Measurements from ENCODE around the gene KRTAP10-3. TPM values are rescaled to one million over a fixed set of nuclear protein-coding genes. Genes with fewer than 3 reads are reported as not detected.

KRTAP10-3 gene
- total RNA-seq, 3 donors from 2014 or later (not counting 1 experiment from before 2014, with no cell fraction given): not detected

GRCh38 chr21:44579833-44580144 lies 21.2 kb upstream of the KRTAP10-3 start:
- WGBS (ENCODE audit: insufficient coverage): 74% methylated on average over 7 of the region's 7 CpGs
- H3K9me3 Mint-ChIP-seq: peaks cover 2 to 18% of the 10 kb centered on the region in 2 donors

GRCh38 chr21:44579056-44579832 lies 20.6 kb upstream of the KRTAP10-3 start:
- peaks cover 49 to 51% of the 10 kb centered on the region in 2 donors for H3K27me3 Mint-ChIP-seq (ENCODE audit: low read depth in 2 of 2)
- H3K4me3 Mint-ChIP-seq: no peak overlapping the region
- Histone ChIP-seq H3K4me3 (ENCODE audit: low read length) (no peak overlapping the region), H3K36me3 (ENCODE audit: control insufficient read depth, insufficient read depth, low read length) (no peaks in the 10 kb centered on the region), H3K27me3 (ENCODE audit: control insufficient read depth, insufficient read depth, low read length) (no peaks in the 10 kb centered on the region), H3K4me1 (ENCODE audit: control insufficient read depth, insufficient read depth, low read length) (no peaks in the 10 kb centered on the region), H3K27ac (ENCODE audit: low read length) (no peak overlapping the region), H3K9me3 (ENCODE audit: control insufficient read depth, insufficient read depth, low read length) (peaks cover 7% of the 10 kb centered on the region)
- H3K36me3 Mint-ChIP-seq: peaks cover 18% of the 10 kb centered on the region
- H3K4me1 Mint-ChIP-seq: peaks cover 5 to 14% of the 10 kb centered on the region in 2 donors
- DNase-seq: no peak
- 83% methylated on average over 22 of the region's 22 CpGs for WGBS (ENCODE audit: insufficient coverage)
- no peak overlapping the region for H3K27ac Mint-ChIP-seq
- no peak for ATAC-seq
- intact Hi-C loops (cut with micrococcal nuclease): no loop called here
- peaks cover 2 to 18% of the 10 kb centered on the region in 2 donors for H3K9me3 Mint-ChIP-seq
- TF ChIP-seq CTCF (IDR thresholded peaks at IDR 0.05): no peak

More at GRCh38 chr21:44579833-44580144, 21.2 kb upstream of the KRTAP10-3 start:
- Histone ChIP-seq H3K4me1 (ENCODE audit: control insufficient read depth, insufficient read depth, low read length) (no peaks in the 10 kb centered on the region), H3K36me3 (ENCODE audit: control insufficient read depth, insufficient read depth, low read length) (no peaks in the 10 kb centered on the region), H3K4me3 (ENCODE audit: low read length) (no peak overlapping the region), H3K27ac (ENCODE audit: low read length) (no peak overlapping the region), H3K27me3 (ENCODE audit: control insufficient read depth, insufficient read depth, low read length) (no peaks in the 10 kb centered on the region), H3K9me3 (ENCODE audit: control insufficient read depth, insufficient read depth, low read length) (peaks cover 7% of the 10 kb centered on the region)
- Mint-ChIP-seq H3K36me3 (peaks cover 18% of the 10 kb centered on the region), H3K4me1 (peaks cover 5 to 9% of the 10 kb centered on the region in 2 donors), H3K4me3 (no peak overlapping the region), H3K27ac (no peak overlapping the region), H3K27me3 (ENCODE audit: low read depth in 2 of 2) (peaks cover 48 to 51% of the 10 kb centered on the region in 2 donors)
- no peak for DNase-seq
- ATAC-seq: no peak
- TF ChIP-seq CTCF (IDR thresholded peaks at IDR 0.05): no peak
- intact Hi-C loops (cut with micrococcal nuclease): no loop called here

- Histone ChIP-seq H3K9me3 (ENCODE audit: control insufficient read depth, insufficient read depth, low read length) (peaks cover 7% of the 10 kb centered on the region), H3K36me3 (ENCODE audit: control insufficient read depth, insufficient read depth, low read length) (no peaks in the 10 kb centered on the region), H3K27me3 (ENCODE audit: control insufficient read depth, insufficient read depth, low read length) (no peaks in the 10 kb centered on the region), H3K4me1 (ENCODE audit: control insufficient read depth, insufficient read depth, low read length) (no peaks in the 10 kb centered on the region), H3K4me3 (ENCODE audit: low read length) (no peak overlapping the region), H3K27ac (ENCODE audit: low read length) (no peak overlapping the region)
- TF ChIP-seq CTCF (IDR thresholded peaks at IDR 0.05): no peak
- intact Hi-C loops (cut with micrococcal nuclease): no loop called here
- H3K36me3 Mint-ChIP-seq: peaks cover 18% of the 10 kb centered on the region
- peaks cover 5 to 17% of the 10 kb centered on the region in 2 donors for H3K4me1 Mint-ChIP-seq
- peaks cover 45 to 47% of the 10 kb centered on the region in 2 donors for H3K27me3 Mint-ChIP-seq (ENCODE audit: low read depth in 2 of 2)
- H3K4me3 Mint-ChIP-seq: no peak overlapping the region
- H3K27ac Mint-ChIP-seq: no peak overlapping the region
- ATAC-seq (no peak), DNase-seq (no peak)
- 96% methylated on average over 17 of the region's 17 CpGs for WGBS (ENCODE audit: insufficient coverage)
- peaks cover 2 to 18% of the 10 kb centered on the region in 2 donors for H3K9me3 Mint-ChIP-seq
These were observed 19.9 kb upstream of the KRTAP10-3 start for GRCh38 chr21:44578371-44579055.

Measured in natural killer cell (primary cell).